NCI-H345 treated with DMSO at 0.1 percent for 48 hours (cell line): Measurements from ENCODE around the gene DARS1.
A peak's percentile ranks its signal among the peaks of the same experiment; 100 is the strongest.

Experiments
- DNase-seq: peaks from one replicate; lab custom pipeline; 2025; ENCODE audit not compliant: unreplicated experiment; lab: John Stamatoyannopoulos, UW

The DARS1 gene

GRCh38 chr2:136016427-136016826, 31.0 kb upstream of the DARS1 start:
- no peak for DNase-seq

DNA sequence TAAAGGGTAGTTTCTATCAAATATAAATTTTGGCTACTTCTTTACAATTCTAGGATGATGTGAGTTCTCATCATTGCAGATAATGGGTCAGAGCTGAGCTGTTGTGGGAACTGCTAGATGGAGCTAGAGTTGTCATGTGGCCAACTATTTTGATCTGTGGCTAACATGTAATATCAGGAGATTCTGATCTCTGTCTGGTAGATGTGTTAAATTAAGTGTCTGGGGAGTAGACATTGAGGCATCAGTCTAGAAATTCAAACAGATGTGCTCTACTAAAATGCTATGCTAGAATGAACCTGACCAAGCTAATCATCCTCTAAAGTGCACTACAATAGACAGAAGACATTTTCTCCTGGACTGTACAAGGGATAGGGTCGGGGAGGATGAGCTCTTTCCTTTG, 30.3 kb upstream of the DARS1 start:
- no peak for DNase-seq

GRCh38 chr2:136014411-136014810, 29.0 kb upstream of the DARS1 start:
- DNase-seq: no peak

GRCh38 chr2:136013955-136014354, 28.5 kb upstream of the DARS1 start:
- no peak for DNase-seq

DNA sequence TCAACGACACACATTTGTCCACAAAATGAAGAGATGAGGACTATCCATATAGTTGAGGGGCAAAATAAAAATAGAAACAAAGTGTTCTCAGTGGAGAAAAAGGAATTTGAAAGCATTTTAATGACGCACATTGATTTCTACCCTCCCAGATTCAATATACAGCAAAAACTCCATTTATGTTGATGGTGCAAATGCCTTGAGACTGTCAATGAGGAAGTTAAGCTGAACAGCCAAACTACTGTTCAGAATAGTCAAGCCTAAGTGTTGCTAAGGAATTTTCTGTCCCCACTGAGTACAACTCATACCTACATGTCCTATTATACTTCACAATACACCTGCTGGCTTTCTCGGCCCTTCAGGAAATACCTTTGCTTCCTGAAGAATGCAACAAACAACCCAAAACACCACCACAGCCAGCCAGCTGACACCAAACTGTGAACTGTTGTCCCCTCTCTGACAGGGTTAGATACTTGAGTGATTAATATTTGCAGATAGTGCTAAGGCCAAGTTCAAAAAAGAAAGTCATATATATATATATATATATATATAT, 27.8 kb upstream of the DARS1 start:
- no peak for DNase-seq

DNA sequence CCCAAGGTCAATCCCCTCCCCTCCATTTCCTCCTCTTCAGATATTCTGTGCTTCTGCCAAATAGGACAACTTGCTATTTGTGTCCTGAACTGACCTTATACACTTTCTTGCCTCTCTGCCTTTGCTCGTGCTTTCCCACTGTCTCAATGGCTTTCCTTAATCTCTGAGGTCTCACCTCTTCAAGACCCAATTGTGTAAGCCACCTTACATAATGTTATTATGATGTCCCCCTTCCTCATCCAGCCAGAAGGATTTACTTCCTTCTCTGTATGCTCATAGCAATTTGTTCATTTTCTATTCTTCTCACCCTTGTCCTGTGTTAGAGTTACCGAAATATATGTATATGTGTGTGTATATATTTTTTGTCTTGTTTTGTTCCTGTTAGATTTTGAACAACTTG, 26.9 kb upstream of the DARS1 start:
- DNase-seq: no peak

- DNase-seq: no peak
Observed at GRCh38 chr2:136010126-136010525, 24.7 kb upstream of the DARS1 start.

GRCh38 chr2:136008205-136008865, 22.9 kb upstream of the DARS1 start:
- DNase-seq: no peak

- no peak for DNase-seq
Observed at GRCh38 chr2:136006658-136007057, 21.2 kb upstream of the DARS1 start.

- no peak for DNase-seq
Observed at GRCh38 chr2:136005462-136006196, 20.2 kb upstream of the DARS1 start.

GRCh38 chr2:136004965-136005364, 19.5 kb upstream of the DARS1 start:
- peak; percentile 6 for DNase-seq

DNA sequence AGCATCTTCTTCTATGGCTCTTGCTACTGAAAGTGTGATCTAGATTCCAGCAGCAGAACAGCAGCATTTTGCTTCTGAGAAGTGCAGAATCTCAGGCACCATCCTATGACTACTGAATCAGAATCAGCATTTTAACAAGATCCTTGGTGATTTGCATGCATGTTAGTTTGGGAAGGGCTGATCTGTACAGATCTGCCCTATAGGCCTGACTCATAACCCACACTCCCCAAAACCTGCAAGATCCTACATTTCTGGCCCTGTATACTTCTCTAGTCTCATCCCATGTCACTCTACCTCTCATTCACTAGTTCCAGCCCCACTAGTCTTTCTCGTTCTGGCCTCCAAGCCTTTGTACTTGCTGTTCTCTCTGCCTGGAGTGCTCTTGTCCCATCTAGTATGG, 15.7 kb upstream of the DARS1 start:
- no peak for DNase-seq

GRCh38 chr2:136000502-136000901, 15.1 kb upstream of the DARS1 start:
- DNase-seq: no peak

GRCh38 chr2:135999899-136000298, 14.5 kb upstream of the DARS1 start:
- no peak for DNase-seq

GRCh38 chr2:135998879-135999278, 13.5 kb upstream of the DARS1 start:
- DNase-seq: no peak

- DNase-seq: no peak
Observed at GRCh38 chr2:135997380-135997779, 12.0 kb upstream of the DARS1 start.

GRCh38 chr2:135996304-135996703, 10.9 kb upstream of the DARS1 start:
- no peak for DNase-seq

- no peak for DNase-seq
Observed at GRCh38 chr2:135994281-135994680, 8.9 kb upstream of the DARS1 start.

DNA sequence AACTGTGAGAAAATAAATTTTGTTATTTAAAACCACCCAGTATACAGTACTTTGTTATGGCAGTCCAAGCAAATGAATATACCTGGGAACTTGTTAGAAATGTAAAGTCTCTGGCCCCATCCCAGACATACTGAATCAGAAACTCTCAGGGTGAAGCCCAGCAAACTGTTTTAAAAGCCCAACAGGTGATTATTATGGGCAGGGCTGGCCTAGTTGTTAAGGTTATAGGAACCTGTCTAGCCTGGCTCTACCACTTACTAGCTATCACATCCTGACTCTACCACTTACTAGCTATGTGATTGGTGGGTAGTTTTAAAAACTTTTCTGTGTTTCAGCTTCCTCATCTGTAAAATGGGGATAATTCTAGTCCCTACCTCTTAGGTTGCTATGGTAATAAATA, 8.0 kb upstream of the DARS1 start:
- no peak for DNase-seq

DNA sequence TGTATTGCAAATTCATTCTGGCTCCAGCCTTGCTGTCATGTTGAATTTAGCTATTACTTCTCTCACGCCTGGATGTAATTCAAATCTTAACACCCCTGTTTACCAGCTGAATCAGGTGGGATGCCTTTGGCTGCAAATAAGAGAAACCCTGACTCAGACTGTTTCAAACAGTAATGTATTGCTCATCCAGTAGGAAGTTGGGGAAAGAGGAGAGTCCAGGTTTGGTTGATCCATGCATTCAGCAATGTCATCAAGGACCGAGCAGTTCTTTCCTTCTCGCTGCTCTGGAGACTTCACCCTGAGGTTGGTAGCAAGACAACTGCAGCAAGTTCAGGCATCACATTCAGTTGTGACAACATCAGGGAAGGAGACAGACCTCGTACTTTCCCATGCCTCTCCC, 6.4 kb upstream of the DARS1 start:
- no peak for DNase-seq

- DNase-seq: no peak
Observed at GRCh38 chr2:135987441-135987840, 2.0 kb upstream of the DARS1 start.

GRCh38 chr2:135986507-135986906, 1.1 kb upstream of the DARS1 start:
- DNase-seq: no peak
